Measurements from ENCODE around the gene SLC24A4.

- TF ChIP-seq POLR2A (IDR thresholded peaks at IDR 0.05) (no peak), CTCF (IDR thresholded peaks at IDR 0.05) (no peak)
Measured at GRCh38 chr14:92449404-92450181, 126.6 kb downstream of the SLC24A4 start.
